Natural killer cell (primary cell): ENCODE data around the gene PDK2. TPM values are rescaled to one million over a fixed set of nuclear protein-coding genes. Genes with fewer than 3 reads are reported as not detected.

ENCODE experiments used
- ATAC-seq, 3 donors: fragments of 150-1000 bp in 2 of 3; fragments of 200-7000 bp in 1 of 3; cut with Tn5 transposase; 1 replicate in 1 of 3; 2 replicates in 2 of 3; pipeline ENCODE4 v1.10.0; 2021; ENCODE audit warnings: mild to moderate bottlenecking in 2 of 3, moderate library complexity in 2 of 3
- DNase-seq, 2 donors: peaks; one replicate each; pipeline versions ENCODE4 v3.0.0 to v3.0.0-alpha.2; 2013 to 2021; ENCODE audit warnings: mixed read lengths in 1 of 2
- H3K27ac ChIP-seq: one replicate; pipeline ENCODE4 v1.5.1; 2013; ENCODE audit warnings: mild to moderate bottlenecking, low read length
- H3K27me3 ChIP-seq: one replicate; pipeline ENCODE4 v1.6.1; 2013; ENCODE audit warnings: low read length; ENCODE audit not compliant: control insufficient read depth, insufficient read depth
- H3K36me3 ChIP-seq: one replicate; pipeline ENCODE4 v1.6.1; 2013; ENCODE audit warnings: low read length; ENCODE audit not compliant: control insufficient read depth, insufficient read depth
- H3K4me1 ChIP-seq: one replicate; pipeline ENCODE4 v1.6.1; 2013; ENCODE audit warnings: low read length; ENCODE audit not compliant: control insufficient read depth, insufficient read depth
- H3K4me3 ChIP-seq: one replicate; pipeline ENCODE4 v1.5.1; 2013; ENCODE audit warnings: low read length
- H3K9me3 ChIP-seq: one replicate; pipeline ENCODE4 v1.6.1; 2013; ENCODE audit warnings: low read length; ENCODE audit not compliant: control insufficient read depth, insufficient read depth
- H3K27ac Mint-ChIP-seq, 2 donors: one replicate each; pipeline ENCODE4 v1.8.0; 2022; ENCODE audit warnings: mild to moderate bottlenecking in 2 of 2, mixed read lengths in 2 of 2, moderate library complexity in 1 of 2
- H3K27me3 Mint-ChIP-seq, 2 donors: one replicate each; pipeline ENCODE4 v1.8.0; 2022; ENCODE audit warnings: low read depth in 2 of 2, mixed read lengths in 2 of 2
- H3K36me3 Mint-ChIP-seq: one replicate; pipeline ENCODE4 v1.8.0; 2022; ENCODE audit warnings: mixed read lengths
- H3K4me1 Mint-ChIP-seq, 2 donors: one replicate each; pipeline ENCODE4 v1.8.0; 2022; ENCODE audit warnings: mixed read lengths in 2 of 2
- H3K4me3 Mint-ChIP-seq: one replicate; pipeline ENCODE4 v1.8.0; 2022; ENCODE audit warnings: mild to moderate bottlenecking, moderate library complexity, mixed read lengths
- H3K9me3 Mint-ChIP-seq, 2 donors: one replicate each; pipeline ENCODE4 v1.8.0; 2022; ENCODE audit warnings: mixed read lengths in 2 of 2
- CTCF ChIP-seq: fragments of 200-600 bp; IDR thresholded peaks from one replicate; pipeline ENCODE4 v1.8.0; 2022; ENCODE audit warnings: antibody characterized with exemption
- WGBS: methylation state at CpG from one replicate; pipeline ENCODE4 v1.1.7; 2013; ENCODE audit warnings: missing lambda C conversion rate; ENCODE audit not compliant: insufficient coverage; 5-methylcytosine and 5-hydroxymethylcytosine counted together
- intact Hi-C: fragments of 100-400 bp; cut with micrococcal nuclease; formaldehyde crosslinking; loops from one replicate; pipeline ENCODE4 v1.14.2; 2022
- total RNA-seq, 4 donors: library from RNA; stranded (reverse); fragments of 120-200 nt in 1 of 4; gene quantifications; one replicate each; pipeline versions ENCODE4 v1.2.3 to v1.2.4, GENCODE V29; 2013 to 2022

PDK2 gene
- total RNA-seq, 3 donors from 2014 or later (not counting 1 experiment from before 2014, with no cell fraction given) = 23.2 to 32.9 (median 23.6) TPM

GRCh38 chr17:50080096-50080480, 15.1 kb upstream of the PDK2 start:
- Mint-ChIP-seq H3K9me3 (no peaks in the 10 kb centered on the region), H3K36me3 (no peaks in the 10 kb centered on the region), H3K27me3 (peaks cover 0 to 16% of the 10 kb centered on the region in 2 donors), H3K4me1 (no peaks in the 10 kb centered on the region), H3K27ac (no peak overlapping the region), H3K4me3 (no peak overlapping the region)
- 88% methylated on average over 11 of the region's 11 CpGs for WGBS
- TF ChIP-seq CTCF = no peak
- ATAC-seq = no peak
- Histone ChIP-seq H3K27ac (no peak overlapping the region), H3K9me3 (no peaks in the 10 kb centered on the region), H3K27me3 (no peaks in the 10 kb centered on the region), H3K36me3 (no peaks in the 10 kb centered on the region), H3K4me3 (no peak overlapping the region), H3K4me1 (no peaks in the 10 kb centered on the region)
- intact Hi-C loops = no loop called here
- DNase-seq = no peak

GRCh38 chr17:50080827-50081226, 14.3 kb upstream of the PDK2 start:
- no peak overlapping the region for H3K27ac ChIP-seq
- ATAC-seq (no peak), DNase-seq (no peak)
- WGBS = 91% methylated on average over 7 of the region's 7 CpGs
- no peaks in the 10 kb centered on the region for H3K27me3 ChIP-seq
- Mint-ChIP-seq H3K4me3 (no peak overlapping the region), H3K4me1 (no peaks in the 10 kb centered on the region), H3K27me3 (peaks cover 0 to 11% of the 10 kb centered on the region in 2 donors), H3K27ac (no peak overlapping the region), H3K36me3 (no peaks in the 10 kb centered on the region), H3K9me3 (no peaks in the 10 kb centered on the region)
- H3K4me3 ChIP-seq = no peak overlapping the region
- intact Hi-C loops = no loop called here
- H3K36me3 ChIP-seq = no peaks in the 10 kb centered on the region
- H3K4me1 ChIP-seq = no peaks in the 10 kb centered on the region
- H3K9me3 ChIP-seq = no peaks in the 10 kb centered on the region
- TF ChIP-seq CTCF = no peak

GRCh38 chr17:50081757-50082156, 13.4 kb upstream of the PDK2 start:
- Mint-ChIP-seq H3K9me3 (no peaks in the 10 kb centered on the region), H3K36me3 (no peaks in the 10 kb centered on the region), H3K4me3 (no peak overlapping the region), H3K27ac (no peak overlapping the region), H3K27me3 (peaks cover 0 to 10% of the 10 kb centered on the region in 2 donors), H3K4me1 (no peaks in the 10 kb centered on the region)
- ATAC-seq (no peak), DNase-seq (no peak)
- no peaks in the 10 kb centered on the region for H3K27me3 ChIP-seq
- H3K36me3 ChIP-seq = no peaks in the 10 kb centered on the region
- no peak overlapping the region for H3K4me3 ChIP-seq
- no peaks in the 10 kb centered on the region for H3K4me1 ChIP-seq
- no peak for TF ChIP-seq CTCF
- intact Hi-C loops = no loop called here
- no peak overlapping the region for H3K27ac ChIP-seq
- WGBS = 92% methylated on average over 4 of the region's 5 CpGs
- H3K9me3 ChIP-seq = no peaks in the 10 kb centered on the region

- Histone ChIP-seq H3K4me3 (no peak overlapping the region), H3K27me3 (no peaks in the 10 kb centered on the region), H3K4me1 (no peaks in the 10 kb centered on the region), H3K36me3 (no peaks in the 10 kb centered on the region), H3K9me3 (no peaks in the 10 kb centered on the region), H3K27ac (no peak overlapping the region)
- TF ChIP-seq CTCF = peak; percentile 98
- intact Hi-C loops = loop anchor here (1.0 to 2.0 kb wide), 2 partner anchors 61 to 515 kb away; no protein-coding TSS in a partner anchor
- Mint-ChIP-seq H3K36me3 (no peaks in the 10 kb centered on the region), H3K27me3 (peaks cover 0 to 4% of the 10 kb centered on the region in 2 donors), H3K4me3 (no peak overlapping the region), H3K4me1 (no peaks in the 10 kb centered on the region), H3K27ac (no peak overlapping the region), H3K9me3 (no peaks in the 10 kb centered on the region)
- 46% methylated on average over 10 of the region's 10 CpGs for WGBS
- DNase-seq (peak; percentile 75 to 83), ATAC-seq (peak; percentile 82 to 94 (median 93))
These were observed 7.8 kb upstream of the PDK2 start for GRCh38 chr17:50087246-50087911.
